Measurements from ENCODE around the gene BGLAP. TPM values are rescaled to one million over a fixed set of nuclear protein-coding genes. Genes with fewer than 3 reads are reported as not detected.

Gene BGLAP
- total RNA-seq, 2 experiments from 2014 or later: 2.1 to 2.4 TPM

DNA sequence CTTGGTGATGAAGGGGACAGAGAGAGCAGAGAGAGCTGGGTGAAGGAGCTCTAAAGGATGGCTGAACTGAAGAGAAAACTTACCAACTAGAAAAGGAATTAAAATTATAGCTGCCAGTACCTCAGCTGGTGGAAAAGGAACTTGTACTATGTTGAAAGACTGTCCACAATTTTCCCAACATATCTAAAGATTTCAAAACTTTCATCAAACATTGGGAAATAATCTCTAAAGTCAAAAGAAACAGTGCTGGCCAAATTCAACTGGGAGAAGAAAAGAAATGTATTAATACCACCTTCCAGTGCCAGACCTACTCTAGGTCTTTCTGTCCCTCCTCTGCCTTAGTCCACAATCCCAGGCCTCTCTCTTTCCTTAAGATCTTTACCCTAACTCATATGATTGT, 34.5 kb downstream of the BGLAP start:
- H3K4me1 Mint-ChIP-seq: peaks cover 17% of the 10 kb centered on the region
- no peaks in the 10 kb centered on the region for H3K27me3 Mint-ChIP-seq
- POLR2A ChIA-PET: interaction anchor here (0.6 kb wide), 1 partner anchor 33 kb away, joined by 3 read pairs; no protein-coding TSS in a partner anchor
- ATAC-seq (no peak), DNase-seq (no peak)
- intact Hi-C loops (cut with DNase I, micrococcal nuclease): no loop called here
- no peaks in the 10 kb centered on the region for H3K9me3 Mint-ChIP-seq (ENCODE audit: low read depth)
- CTCF ChIA-PET: interaction anchor here (0.8 kb wide), 1 partner anchor 98 kb away, joined by 4 read pairs; no protein-coding TSS in a partner anchor
- H3K36me3 Mint-ChIP-seq (ENCODE audit: low read depth): peaks cover 74% of the 10 kb centered on the region
- H3K4me3 Mint-ChIP-seq: no peak overlapping the region
- no peak overlapping the region for H3K27ac Mint-ChIP-seq

DNA sequence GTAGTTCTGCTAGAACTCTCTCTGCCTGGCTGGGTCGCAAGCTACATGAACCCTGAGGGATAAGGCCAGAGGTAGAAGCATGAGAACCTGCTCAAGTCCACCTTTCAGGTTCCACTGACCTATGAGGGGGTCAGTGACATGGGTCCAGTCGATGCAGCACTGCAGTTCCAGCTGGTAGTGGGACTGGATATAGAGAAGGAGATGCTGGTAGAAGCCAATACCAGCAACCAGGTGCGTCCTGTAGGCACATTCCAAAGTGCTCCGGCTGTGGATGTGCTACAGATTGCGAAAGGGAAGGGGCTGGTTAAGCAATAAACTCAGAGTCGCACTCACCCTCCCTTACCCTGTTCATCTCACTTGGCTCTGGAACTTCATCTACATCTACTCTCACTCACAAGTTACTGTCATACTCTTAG, 35.0 kb downstream of the BGLAP start:
- H3K27me3 Mint-ChIP-seq: no peaks in the 10 kb centered on the region
- H3K9me3 Mint-ChIP-seq (ENCODE audit: low read depth): no peaks in the 10 kb centered on the region
- ATAC-seq (no peak), DNase-seq (no peak)
- intact Hi-C loops (cut with DNase I, micrococcal nuclease): no loop called here
- no peak overlapping the region for H3K4me3 Mint-ChIP-seq
- H3K4me1 Mint-ChIP-seq: peaks cover 18% of the 10 kb centered on the region
- ChIA-PET POLR2A (interaction anchor here (0.6 kb wide), 1 partner anchor 33 kb away, joined by 3 read pairs; no protein-coding TSS in a partner anchor), CTCF (interaction anchor here (0.8 kb wide), 1 partner anchor 98 kb away, joined by 4 read pairs; no protein-coding TSS in a partner anchor)
- H3K36me3 Mint-ChIP-seq (ENCODE audit: low read depth): peaks cover 71% of the 10 kb centered on the region
- no peak overlapping the region for H3K27ac Mint-ChIP-seq

DNA sequence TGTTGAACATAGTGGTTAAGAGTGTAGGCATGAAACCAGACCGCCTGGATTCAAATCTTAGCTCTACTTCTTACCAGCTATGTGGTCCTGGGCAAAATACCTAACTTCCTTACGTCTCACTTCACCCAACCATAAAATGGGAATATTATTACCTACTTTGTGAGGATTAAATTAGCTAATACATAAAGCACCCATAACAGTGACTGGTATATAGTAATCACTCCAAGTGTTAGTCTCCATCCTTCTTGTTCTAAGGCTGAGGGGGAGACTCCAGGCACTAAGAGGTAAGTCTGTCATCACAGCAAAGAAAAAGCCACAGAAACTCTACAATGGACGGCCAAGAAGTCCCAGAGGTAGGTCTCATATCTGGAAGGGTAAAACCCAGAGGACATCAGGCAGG, 37.9 kb downstream of the BGLAP start:
- Mint-ChIP-seq H3K27me3 (no peaks in the 10 kb centered on the region), H3K4me1 (peaks cover 29% of the 10 kb centered on the region), H3K27ac (no peak overlapping the region), H3K9me3 (ENCODE audit: low read depth) (no peaks in the 10 kb centered on the region), H3K36me3 (ENCODE audit: low read depth) (peaks cover 52% of the 10 kb centered on the region), H3K4me3 (no peak overlapping the region)
- ATAC-seq: no peak
- CTCF ChIA-PET: interaction anchor here (1.0 to 2.4 kb wide), 5 partner anchors 9 to 189 kb away, joined by 4 to 9 read pairs (median 4); no protein-coding TSS in a partner anchor
- intact Hi-C loops (cut with DNase I, micrococcal nuclease): loop anchor here in 1 of 2 experiments (5.0 kb wide), 2 partner anchors 53 to 88 kb away; partner anchors contain the start of gene SLC25A44
- POLR2A ChIA-PET: interaction anchor here (0.5 to 1.0 kb wide), 4 partner anchors 33 to 1667 kb away, joined by 3 to 5 read pairs (median 4); partner anchors contain the start of gene PMF1
- no peak for DNase-seq

DNA sequence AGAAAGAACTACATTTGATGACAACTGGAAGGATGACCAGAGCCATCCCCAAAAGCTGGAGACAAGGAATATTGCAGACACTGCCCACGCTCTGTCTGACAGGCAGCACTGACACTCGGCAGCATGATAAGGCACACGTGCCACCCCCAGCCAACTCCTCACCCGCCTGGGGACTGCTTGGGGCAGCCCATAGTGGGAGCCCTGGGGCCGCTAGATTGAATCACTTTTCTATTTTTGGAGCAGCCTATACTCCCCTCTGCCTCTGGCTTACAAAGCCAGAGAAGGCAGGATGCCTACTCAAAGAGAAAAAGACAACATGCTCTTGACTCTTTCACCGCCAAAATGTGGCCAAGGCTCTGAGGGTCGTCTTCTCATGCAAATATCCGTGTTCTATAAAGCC, 39.3 kb downstream of the BGLAP start:
- peak overlapping the region; percentile 92 for H3K27ac Mint-ChIP-seq
- H3K4me3 Mint-ChIP-seq: peak overlapping the region; percentile 96
- ChIA-PET POLR2A (interaction anchor here (0.6 to 1.0 kb wide), 4 partner anchors 9 to 99 kb away, joined by 3 to 4 read pairs (median 3); partner anchors contain the start of gene PMF1), CTCF (interaction anchor here (0.5 to 2.4 kb wide), 9 partner anchors 10 to 203 kb away, joined by 3 to 9 read pairs (median 3); no protein-coding TSS in a partner anchor)
- H3K9me3 Mint-ChIP-seq (ENCODE audit: low read depth): no peaks in the 10 kb centered on the region
- H3K4me1 Mint-ChIP-seq: peaks cover 29% of the 10 kb centered on the region
- no peaks in the 10 kb centered on the region for H3K27me3 Mint-ChIP-seq
- ATAC-seq: peak; percentile 69
- intact Hi-C loops (cut with DNase I, micrococcal nuclease): loop anchor here in 1 of 2 experiments (5.0 kb wide), 2 partner anchors 54 to 89 kb away; partner anchors contain the start of gene SLC25A44
- peak; percentile 84 for DNase-seq
- peaks cover 41% of the 10 kb centered on the region for H3K36me3 Mint-ChIP-seq (ENCODE audit: low read depth)

DNA sequence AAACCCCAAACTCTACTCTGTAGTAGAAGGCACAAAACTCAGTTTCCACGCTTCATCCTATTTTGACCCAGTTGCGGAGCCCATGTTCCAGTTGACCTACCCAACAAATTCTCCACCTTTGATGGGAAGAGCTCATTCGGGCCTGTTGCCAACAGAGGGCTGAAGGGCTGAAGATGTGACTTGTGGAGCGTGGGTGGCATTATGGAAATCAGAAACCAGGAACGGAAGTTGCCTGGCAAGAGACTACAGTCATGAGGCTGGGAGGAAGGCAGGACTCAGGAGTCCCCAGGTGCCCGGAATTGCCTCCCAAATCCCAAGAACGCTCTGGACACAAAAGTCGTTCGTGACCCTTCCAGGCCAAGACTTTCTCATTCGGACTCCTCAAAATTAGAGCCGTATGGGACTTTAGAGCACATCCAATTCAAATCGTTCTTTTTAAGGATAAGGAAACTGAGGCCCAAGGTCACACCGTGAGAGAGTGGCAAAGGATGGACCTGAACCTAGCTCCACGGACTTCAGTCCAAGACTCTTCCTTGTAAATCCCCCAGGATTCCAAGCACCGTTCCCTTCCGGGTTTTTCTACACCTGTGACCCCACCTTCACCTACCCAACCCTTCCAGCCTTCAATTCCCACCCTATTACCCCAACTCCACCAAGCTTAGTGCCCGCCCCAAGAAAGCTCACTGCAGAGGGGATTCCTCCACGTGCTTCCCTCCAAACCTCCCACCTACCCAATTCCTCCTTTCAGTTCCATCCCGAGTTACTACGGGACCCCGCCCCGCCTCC, 39.9 kb downstream of the BGLAP start:
- ATAC-seq (peak; percentile 4), DNase-seq (peak; percentile 62)
- Mint-ChIP-seq H3K4me1 (peaks cover 29% of the 10 kb centered on the region), H3K27me3 (no peaks in the 10 kb centered on the region), H3K36me3 (ENCODE audit: low read depth) (peaks cover 35% of the 10 kb centered on the region), H3K27ac (peak overlapping the region; percentile 92), H3K9me3 (ENCODE audit: low read depth) (no peaks in the 10 kb centered on the region), H3K4me3 (peak overlapping the region; percentile 96)
- CTCF ChIA-PET: interaction anchor here (0.5 to 2.0 kb wide), 15 partner anchors 15 to 228 kb away, joined by 3 to 14 read pairs (median 3); partner anchors contain the start of genes CCT3, LAMTOR2 and PMF1
- intact Hi-C loops (cut with DNase I, micrococcal nuclease): loop anchor here (1.0 to 5.0 kb wide), 19 partner anchors 13 to 485 kb away; partner anchors contain the start of genes CCT3 (in 2 of the 2), SLC25A44 (in 2 of the 2), TSACC (in 2 of the 2) and ARHGEF2 (in 1 of the 2)
- POLR2A ChIA-PET: interaction anchor here (0.6 to 1.7 kb wide), 13 partner anchors 10 to 544 kb away, joined by 3 to 8 read pairs (median 3); partner anchors contain the start of genes GLMP and PMF1

DNA sequence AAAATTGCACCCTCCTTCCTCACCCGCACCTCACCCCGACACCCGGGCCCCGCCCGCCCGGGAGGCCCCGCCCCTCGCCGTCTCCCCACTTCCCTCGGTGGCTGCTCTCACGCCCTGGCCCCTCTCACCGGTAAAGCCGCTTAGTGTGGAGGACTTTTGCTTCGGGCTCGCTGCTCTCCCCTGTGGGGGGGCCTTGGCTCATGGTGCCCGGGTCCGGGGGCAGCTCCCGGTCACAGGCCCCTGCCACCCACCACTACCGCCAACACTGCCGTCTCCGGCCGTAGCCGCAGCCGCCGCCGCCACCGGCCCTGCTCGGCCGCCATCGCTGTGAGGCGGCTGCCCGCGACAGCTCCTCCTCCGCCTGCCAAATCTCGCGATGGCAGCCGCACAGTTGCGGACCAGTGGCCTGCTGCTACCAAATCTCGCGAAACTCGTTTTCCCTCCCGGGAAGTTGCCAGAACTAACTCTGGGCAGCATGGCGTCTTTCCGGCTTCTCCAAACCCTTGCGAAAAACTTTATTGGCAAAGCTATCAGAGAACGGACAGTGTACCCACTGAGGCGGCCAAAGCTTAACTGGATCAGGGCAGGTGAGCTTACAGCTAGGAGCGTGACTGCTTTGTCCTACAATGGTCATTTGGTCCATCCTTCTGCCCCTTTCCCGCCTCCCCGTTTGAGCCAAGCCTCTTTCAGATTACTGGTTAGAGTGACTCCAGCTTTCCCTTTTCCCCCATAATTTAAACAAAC, 40.7 kb downstream of the BGLAP start, which contains the start of gene SMG5:
Gene SMG5, minus strand, starts transcription at position 347 of the 744 bp plus-strand sequence. Its CDS starts 145 bp downstream, at position 202.
- H3K36me3 Mint-ChIP-seq (ENCODE audit: low read depth): peaks cover 28% of the 10 kb centered on the region
- intact Hi-C loops (cut with DNase I, micrococcal nuclease): loop anchor here (1.0 to 5.0 kb wide), 19 partner anchors 13 to 484 kb away; partner anchors contain the start of genes CCT3 (in 2 of the 2), SLC25A44 (in 2 of the 2), TSACC (in 2 of the 2) and ARHGEF2 (in 1 of the 2)
- ChIA-PET CTCF (interaction anchor here (0.6 to 2.0 kb wide), 20 partner anchors 8 to 228 kb away, joined by 3 to 14 read pairs (median 4); partner anchors contain the start of genes CCT3, LAMTOR2 and PMF1), POLR2A (interaction anchor here (0.5 to 1.7 kb wide), 13 partner anchors 11 to 545 kb away, joined by 3 to 8 read pairs (median 3); partner anchors contain the start of genes GLMP and PMF1)
- ATAC-seq: peak; percentile 92
- H3K4me1 Mint-ChIP-seq: peaks cover 29% of the 10 kb centered on the region
- peak within 1 kb of the TSS; percentile 96 for H3K4me3 Mint-ChIP-seq
- peak; percentile 98 for DNase-seq
- H3K27me3 Mint-ChIP-seq: no peaks in the 10 kb centered on the region
- H3K9me3 Mint-ChIP-seq (ENCODE audit: low read depth): no peaks in the 10 kb centered on the region
- H3K27ac Mint-ChIP-seq: peak within 1 kb of the TSS; percentile 92

DNA sequence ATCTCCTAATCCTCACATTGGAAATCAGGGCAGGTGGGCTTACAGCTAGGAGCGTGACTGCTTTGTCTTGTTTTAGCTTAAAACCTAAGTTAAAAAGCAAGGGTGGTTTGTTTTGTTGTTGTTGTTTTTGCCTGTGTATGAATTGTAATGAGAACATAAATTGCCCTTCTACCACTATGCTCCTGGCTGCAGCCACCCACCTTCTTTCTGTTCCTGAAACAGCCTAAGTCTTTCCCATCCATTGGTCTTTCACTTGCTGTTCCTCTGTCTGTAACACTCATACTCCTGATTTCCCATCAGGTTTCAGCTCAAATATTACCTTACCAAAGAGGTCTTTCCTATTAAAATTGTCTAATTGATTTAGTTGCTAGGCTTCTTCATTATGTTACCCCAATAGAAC, 41.5 kb downstream of the BGLAP start:
- H3K27me3 Mint-ChIP-seq: no peaks in the 10 kb centered on the region
- H3K27ac Mint-ChIP-seq: peak overlapping the region; percentile 92
- DNase-seq: no peak
- ChIA-PET CTCF (interaction anchor here (0.6 to 2.0 kb wide), 15 partner anchors 9 to 229 kb away, joined by 3 to 14 read pairs (median 4); partner anchors contain the start of genes LAMTOR2 and PMF1), POLR2A (interaction anchor here (1.2 to 1.4 kb wide), 2 partner anchors 12 kb away, joined by 6 to 8 read pairs; partner anchors contain the start of gene GLMP)
- no peak for ATAC-seq
- intact Hi-C loops (cut with DNase I, micrococcal nuclease): loop anchor here (2.0 to 5.0 kb wide), 4 partner anchors 56 to 483 kb away; partner anchors contain the start of genes ARHGEF2 (in 1 of the 2), PRCC (in 1 of the 2) and SLC25A44 (in 1 of the 2)
- peaks cover 29% of the 10 kb centered on the region for H3K4me1 Mint-ChIP-seq
- H3K4me3 Mint-ChIP-seq: peak overlapping the region; percentile 96
- peaks cover 20% of the 10 kb centered on the region for H3K36me3 Mint-ChIP-seq (ENCODE audit: low read depth)
- no peaks in the 10 kb centered on the region for H3K9me3 Mint-ChIP-seq (ENCODE audit: low read depth)

DNA sequence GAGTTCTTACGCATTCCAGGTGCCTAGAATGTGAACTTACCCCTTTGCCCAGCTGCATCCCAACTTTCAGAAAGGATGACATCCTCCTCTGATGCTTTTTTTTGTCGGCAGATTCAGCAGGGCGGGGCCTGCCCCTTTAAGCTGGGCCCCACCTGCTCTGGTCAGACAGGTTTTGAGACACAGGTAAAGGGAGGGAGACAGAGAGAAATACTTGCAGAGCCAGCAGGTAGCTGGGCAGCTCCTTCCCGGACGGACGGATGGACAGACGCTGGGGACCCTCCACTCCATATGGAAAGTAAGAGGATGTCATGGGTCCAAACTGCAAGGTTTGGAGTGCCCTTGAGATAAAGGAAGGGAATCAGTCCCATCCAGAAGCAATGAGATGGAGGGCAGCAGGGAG, 42.1 kb downstream of the BGLAP start, which contains the start of gene TMEM79:
Gene TMEM79, plus strand, starts transcription at position 214 of the 400 bp plus-strand sequence. CDS start 902 bp downstream, outside the sequence.
- Mint-ChIP-seq H3K27ac (peak within 1 kb of the TSS; percentile 92), H3K36me3 (ENCODE audit: low read depth) (peaks cover 21% of the 10 kb centered on the region)
- ATAC-seq: no peak

DNA sequence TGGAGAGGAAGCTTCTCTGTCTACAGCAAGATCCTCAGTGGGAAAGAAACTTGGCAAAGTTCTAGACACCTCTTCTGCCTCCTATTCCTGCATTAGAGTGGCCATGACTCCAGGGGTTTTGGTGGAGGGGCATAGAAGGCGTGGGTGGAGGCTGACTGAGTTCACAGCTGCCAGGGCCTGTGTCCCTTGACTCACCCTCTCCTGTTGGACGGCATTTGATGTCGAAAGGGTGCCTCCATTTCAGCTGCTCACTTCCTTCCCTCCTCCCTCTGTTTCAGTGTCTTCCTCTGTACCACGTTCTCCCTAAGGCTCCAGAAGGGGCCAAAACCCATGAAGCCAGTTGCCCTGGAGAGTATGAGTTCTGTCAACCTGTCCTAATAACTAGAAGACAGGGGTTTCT, 42.8 kb downstream of the BGLAP start:
- no peak overlapping the region for H3K27ac Mint-ChIP-seq
- H3K36me3 Mint-ChIP-seq (ENCODE audit: low read depth): peaks cover 22% of the 10 kb centered on the region
- no peak for ATAC-seq
- H3K4me1 Mint-ChIP-seq: peaks cover 29% of the 10 kb centered on the region
- H3K9me3 Mint-ChIP-seq (ENCODE audit: low read depth): no peaks in the 10 kb centered on the region
- intact Hi-C loops (cut with DNase I, micrococcal nuclease): loop anchor here in 1 of 2 experiments (5.0 kb wide), 2 partner anchors 57 to 92 kb away; partner anchors contain the start of gene SLC25A44
- POLR2A ChIA-PET: no interaction called here
- H3K27me3 Mint-ChIP-seq: no peaks in the 10 kb centered on the region
- no peak for DNase-seq
- CTCF ChIA-PET: interaction anchor here (1.1 kb wide), 1 partner anchor 35 kb away, joined by 5 read pairs; no protein-coding TSS in a partner anchor
- peak overlapping the region; percentile 21 for H3K4me3 Mint-ChIP-seq

More for the DNA sequence above, 42.1 kb downstream of the BGLAP start, which contains the start of gene TMEM79:
- Mint-ChIP-seq H3K4me1 (peaks cover 29% of the 10 kb centered on the region), H3K27me3 (no peaks in the 10 kb centered on the region), H3K4me3 (peak within 1 kb of the TSS; percentile 96), H3K9me3 (ENCODE audit: low read depth) (no peaks in the 10 kb centered on the region)
- ChIA-PET CTCF (interaction anchor here (0.9 to 2.0 kb wide), 5 partner anchors 27 to 218 kb away, joined by 3 to 6 read pairs (median 5); no protein-coding TSS in a partner anchor), POLR2A (interaction anchor here (0.6 kb wide), 1 partner anchor 1845 kb away, joined by 3 read pairs; no protein-coding TSS in a partner anchor)
- no peak for DNase-seq
- intact Hi-C loops (cut with DNase I, micrococcal nuclease): loop anchor here in 1 of 2 experiments (5.0 kb wide), 2 partner anchors 57 to 92 kb away; partner anchors contain the start of gene SLC25A44

DNA sequence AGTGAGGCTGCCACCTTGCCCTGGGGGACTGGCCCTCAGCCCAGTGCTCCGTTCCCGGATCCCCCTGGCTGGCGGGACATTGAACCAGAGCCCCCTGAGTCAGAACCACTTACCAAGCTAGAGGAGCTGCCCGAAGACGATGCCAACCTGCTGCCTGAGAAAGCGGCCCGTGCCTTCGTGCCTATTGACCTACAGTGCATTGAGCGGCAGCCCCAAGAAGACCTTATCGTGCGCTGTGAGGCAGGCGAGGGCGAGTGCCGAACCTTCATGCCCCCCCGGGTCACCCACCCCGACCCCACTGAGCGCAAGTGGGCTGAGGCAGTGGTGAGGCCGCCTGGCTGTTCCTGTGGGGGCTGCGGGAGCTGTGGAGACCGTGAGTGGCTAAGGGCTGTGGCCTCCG, 43.5 kb downstream of the BGLAP start:
- Mint-ChIP-seq H3K4me3 (no peak overlapping the region), H3K27ac (no peak overlapping the region), H3K27me3 (no peaks in the 10 kb centered on the region), H3K9me3 (ENCODE audit: low read depth) (no peaks in the 10 kb centered on the region), H3K4me1 (peaks cover 23% of the 10 kb centered on the region), H3K36me3 (ENCODE audit: low read depth) (peaks cover 18% of the 10 kb centered on the region)
- intact Hi-C loops (cut with DNase I, micrococcal nuclease): no loop called here
- POLR2A ChIA-PET: no interaction called here
- DNase-seq: no peak
- ATAC-seq: no peak
- CTCF ChIA-PET: no interaction called here

Data from activated CD4-positive, alpha-beta T cell treated with anti-CD3 and anti-CD28 coated beads for 36 hours (primary cell).